Measurements from ENCODE around the gene FAM222B. TPM values are rescaled to one million over a fixed set of nuclear protein-coding genes. Genes with fewer than 3 reads are reported as not detected.

The FAM222B gene
- total RNA-seq, 1 experiment from 2014 or later: 18.5 TPM

DNA sequence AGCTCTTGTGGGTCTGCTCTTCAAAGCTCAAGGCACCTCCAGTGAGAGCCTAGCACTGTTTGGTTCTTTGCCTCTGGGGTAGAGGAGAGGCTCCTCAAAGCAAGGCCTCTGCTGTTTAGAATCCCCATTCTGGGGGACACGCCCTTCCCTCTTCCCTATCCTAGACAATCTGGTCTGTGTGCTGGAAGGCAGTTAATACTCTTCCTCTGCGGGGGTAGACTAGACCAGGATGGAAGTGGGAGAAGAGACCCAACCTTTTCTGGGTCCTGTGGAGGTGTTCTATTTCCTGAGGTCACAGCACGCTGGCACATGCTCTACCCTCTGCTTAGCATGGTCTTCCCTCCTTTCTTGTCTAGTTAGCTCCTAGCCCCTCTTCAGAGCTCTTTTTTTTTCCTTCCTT is 20.0 kb upstream of the FAM222B start:
- H3K9me3 Mint-ChIP-seq (ENCODE audit: unreplicated experiment): no peaks in the 10 kb centered on the region
- no peaks in the 10 kb centered on the region for H3K27me3 Mint-ChIP-seq (ENCODE audit: insufficient read depth, unreplicated experiment)
- peaks cover 32% of the 10 kb centered on the region for H3K36me3 Mint-ChIP-seq (ENCODE audit: insufficient read depth, unreplicated experiment)
- DNase-seq (ENCODE audit: unreplicated experiment): no peak
- no peaks in the 10 kb centered on the region for H3K4me1 Mint-ChIP-seq (ENCODE audit: insufficient read depth, unreplicated experiment)
- intact Hi-C loops (cut with micrococcal nuclease): no loop called here
- BruUV-seq (replicated peaks): no TSS peak
- CTCF ChIA-PET: interaction anchor here (0.6 to 1.6 kb wide), 2 partner anchors 41 to 98 kb away, joined by 3 to 4 read pairs; no protein-coding TSS in a partner anchor
- POLR2A ChIA-PET: interaction anchor here (1.0 to 1.4 kb wide), 2 partner anchors 16 to 20 kb away, joined by 3 read pairs; no protein-coding TSS in a partner anchor
- TF ChIP-seq, protein P1, sequence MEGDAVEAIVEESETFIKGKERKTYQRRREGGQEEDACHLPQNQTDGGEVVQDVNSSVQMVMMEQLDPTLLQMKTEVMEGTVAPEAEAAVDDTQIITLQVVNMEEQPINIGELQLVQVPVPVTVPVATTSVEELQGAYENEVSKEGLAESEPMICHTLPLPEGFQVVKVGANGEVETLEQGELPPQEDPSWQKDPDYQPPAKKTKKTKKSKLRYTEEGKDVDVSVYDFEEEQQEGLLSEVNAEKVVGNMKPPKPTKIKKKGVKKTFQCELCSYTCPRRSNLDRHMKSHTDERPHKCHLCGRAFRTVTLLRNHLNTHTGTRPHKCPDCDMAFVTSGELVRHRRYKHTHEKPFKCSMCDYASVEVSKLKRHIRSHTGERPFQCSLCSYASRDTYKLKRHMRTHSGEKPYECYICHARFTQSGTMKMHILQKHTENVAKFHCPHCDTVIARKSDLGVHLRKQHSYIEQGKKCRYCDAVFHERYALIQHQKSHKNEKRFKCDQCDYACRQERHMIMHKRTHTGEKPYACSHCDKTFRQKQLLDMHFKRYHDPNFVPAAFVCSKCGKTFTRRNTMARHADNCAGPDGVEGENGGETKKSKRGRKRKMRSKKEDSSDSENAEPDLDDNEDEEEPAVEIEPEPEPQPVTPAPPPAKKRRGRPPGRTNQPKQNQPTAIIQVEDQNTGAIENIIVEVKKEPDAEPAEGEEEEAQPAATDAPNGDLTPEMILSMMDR (IDR thresholded peaks at IDR 0.05; ENCODE audit: unreplicated experiment): no peak
- no peak overlapping the region for H3K27ac Mint-ChIP-seq (ENCODE audit: low read depth, unreplicated experiment)
- no peak overlapping the region for H3K4me3 Mint-ChIP-seq (ENCODE audit: unreplicated experiment)

DNA sequence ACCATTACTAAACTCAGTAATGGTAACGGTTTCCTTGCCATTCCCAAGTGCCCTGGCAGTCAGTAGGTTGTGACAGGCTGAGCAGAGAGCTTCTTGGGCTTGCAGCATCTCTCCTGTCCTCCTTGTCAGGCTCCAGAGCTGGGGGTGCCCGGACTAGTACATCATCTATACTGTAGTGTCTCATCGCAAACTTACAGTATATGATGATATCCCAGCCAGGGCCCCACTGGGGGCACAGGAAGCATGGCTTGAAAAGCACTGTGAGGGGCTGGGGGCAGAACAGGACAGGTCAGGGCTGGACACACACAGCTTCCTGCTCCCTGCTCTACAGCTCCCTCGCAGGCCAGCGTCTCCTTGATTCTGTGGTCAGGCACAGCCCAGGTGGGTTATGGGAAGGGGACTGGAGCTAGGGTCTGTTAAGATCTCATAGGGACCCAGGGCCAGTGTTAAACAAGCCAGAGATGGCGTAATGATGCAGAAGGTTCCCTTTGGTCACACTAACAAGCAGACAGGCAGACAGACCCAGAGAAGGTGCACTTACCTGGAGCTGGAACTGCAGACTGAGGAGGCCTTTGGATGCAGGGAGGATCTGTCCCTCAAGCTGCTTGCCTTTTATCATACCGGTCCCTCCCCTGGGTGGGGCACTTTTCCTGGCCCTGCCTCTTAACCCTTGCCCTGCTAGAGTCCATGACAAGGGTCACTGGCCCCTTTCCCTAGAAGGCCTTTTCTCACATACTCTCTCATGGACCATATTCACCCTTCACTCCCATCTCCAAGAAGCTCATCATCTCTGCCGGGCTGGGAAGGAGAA is 19.0 kb upstream of the FAM222B start:
- ChIA-PET CTCF (interaction anchor here (0.6 to 1.6 kb wide), 4 partner anchors 15 to 301 kb away, joined by 3 read pairs; no protein-coding TSS in a partner anchor), POLR2A (interaction anchor here (0.6 to 1.4 kb wide), 4 partner anchors 17 to 96 kb away, joined by 3 to 5 read pairs (median 3); partner anchors contain the start of gene FAM222B)
- intact Hi-C loops (cut with micrococcal nuclease): no loop called here
- peaks cover 41% of the 10 kb centered on the region for H3K36me3 Mint-ChIP-seq (ENCODE audit: insufficient read depth, unreplicated experiment)
- no peaks in the 10 kb centered on the region for H3K27me3 Mint-ChIP-seq (ENCODE audit: insufficient read depth, unreplicated experiment)
- H3K4me1 Mint-ChIP-seq (ENCODE audit: insufficient read depth, unreplicated experiment): no peaks in the 10 kb centered on the region
- no TSS peak for BruUV-seq (replicated peaks)
- no peak for DNase-seq (ENCODE audit: unreplicated experiment)
- H3K9me3 Mint-ChIP-seq (ENCODE audit: unreplicated experiment): no peaks in the 10 kb centered on the region
- TF ChIP-seq, protein P1 (IDR thresholded peaks at IDR 0.05; ENCODE audit: unreplicated experiment): no peak
- H3K27ac Mint-ChIP-seq (ENCODE audit: low read depth, unreplicated experiment): no peak overlapping the region
- H3K4me3 Mint-ChIP-seq (ENCODE audit: unreplicated experiment): no peak overlapping the region

- Mint-ChIP-seq H3K4me1 (ENCODE audit: insufficient read depth, unreplicated experiment) (no peaks in the 10 kb centered on the region), H3K27me3 (ENCODE audit: insufficient read depth, unreplicated experiment) (no peaks in the 10 kb centered on the region), H3K36me3 (ENCODE audit: insufficient read depth, unreplicated experiment) (peaks cover 47% of the 10 kb centered on the region), H3K27ac (ENCODE audit: low read depth, unreplicated experiment) (no peak overlapping the region), H3K9me3 (ENCODE audit: unreplicated experiment) (no peaks in the 10 kb centered on the region), H3K4me3 (ENCODE audit: unreplicated experiment) (no peak overlapping the region)
- no peak for DNase-seq (ENCODE audit: unreplicated experiment)
- ChIA-PET CTCF (no interaction called here), POLR2A (interaction anchor here (0.7 to 1.0 kb wide), 3 partner anchors 11 to 18 kb away, joined by 3 to 5 read pairs (median 3); partner anchors contain the start of gene FAM222B)
- intact Hi-C loops (cut with micrococcal nuclease): no loop called here
- no TSS peak for BruUV-seq (replicated peaks)
- TF ChIP-seq, protein P1 (IDR thresholded peaks at IDR 0.05; ENCODE audit: unreplicated experiment): no peak
Measured at GRCh38 chr17:28860363-28860808, 17.8 kb upstream of the FAM222B start.

- Mint-ChIP-seq H3K36me3 (ENCODE audit: insufficient read depth, unreplicated experiment) (peaks cover 51% of the 10 kb centered on the region), H3K9me3 (ENCODE audit: unreplicated experiment) (no peaks in the 10 kb centered on the region), H3K4me3 (ENCODE audit: unreplicated experiment) (no peak overlapping the region), H3K4me1 (ENCODE audit: insufficient read depth, unreplicated experiment) (no peaks in the 10 kb centered on the region), H3K27ac (ENCODE audit: low read depth, unreplicated experiment) (no peak overlapping the region), H3K27me3 (ENCODE audit: insufficient read depth, unreplicated experiment) (no peaks in the 10 kb centered on the region)
- POLR2A ChIA-PET: no interaction called here
- no TSS peak for BruUV-seq (replicated peaks)
- TF ChIP-seq, protein P1 (IDR thresholded peaks at IDR 0.05; ENCODE audit: unreplicated experiment): no peak
- intact Hi-C loops (cut with micrococcal nuclease): loop anchor here (10.0 kb wide), 1 partner anchor 86 kb away; no protein-coding TSS in a partner anchor
- no peak for DNase-seq (ENCODE audit: unreplicated experiment)
- CTCF ChIA-PET: no interaction called here
Measured at GRCh38 chr17:28858801-28859355, 16.3 kb upstream of the FAM222B start.

Measured in MCF 10A (cell line).